DOHH2 (cell line): ENCODE data around the gene RPL5.

Experiments
- H3F3A ChIP-seq: fragments of 200-600 bp; sonication (generic), shearing (Covaris generic); 2 replicates; pipeline ENCODE4 v1.6.0; 2016; ENCODE audit warnings: antibody characterized with exemption, mild to moderate bottlenecking; ENCODE audit not compliant: control insufficient read depth, insufficient read depth
- H3K27ac ChIP-seq: fragments of 200-600 bp; sonication (generic); 2 replicates; pipeline ENCODE4 v1.5.1; 2014; ENCODE audit warnings: low read depth, mild to moderate bottlenecking, low read length, moderate library complexity
- H3K27me3 ChIP-seq: fragments of 200-600 bp; sonication (generic); 2 replicates; pipeline ENCODE4 v1.6.1; 2014; ENCODE audit warnings: mild to moderate bottlenecking, low read length, mixed read lengths; ENCODE audit not compliant: control insufficient read depth
- H3K36me3 ChIP-seq: fragments of 200-600 bp; sonication (generic); 2 replicates; pipeline ENCODE4 v1.6.1; 2014; ENCODE audit warnings: mild to moderate bottlenecking, low read length, moderate library complexity, mixed read lengths; ENCODE audit not compliant: control insufficient read depth
- H3K4me1 ChIP-seq: fragments of 200-600 bp; sonication (generic); 2 replicates; pipeline ENCODE4 v1.6.1; 2014; ENCODE audit warnings: mild to moderate bottlenecking, low read length, mixed read lengths; ENCODE audit not compliant: control insufficient read depth
- H3K4me2 ChIP-seq: fragments of 200-600 bp; sonication (generic); 2 replicates; pipeline ENCODE4 v1.6.0; 2014; ENCODE audit warnings: mild to moderate bottlenecking, low read length, moderate library complexity
- H3K4me3 ChIP-seq: fragments of 200-600 bp; sonication (generic); 2 replicates; pipeline ENCODE4 v1.5.1; 2014; ENCODE audit warnings: mild to moderate bottlenecking, low read length, mixed read lengths
- H3K79me2 ChIP-seq: fragments of 200-600 bp; sonication (generic); 2 replicates; pipeline ENCODE4 v1.6.1; 2014; ENCODE audit warnings: mild to moderate bottlenecking, low read length, mixed read lengths; ENCODE audit not compliant: control insufficient read depth
- H3K9me2 ChIP-seq: fragments of 200-600 bp; sonication (generic); replicated peaks from 2 replicates; pipeline ENCODE4 v1.6.1; 2014; ENCODE audit warnings: mild to moderate bottlenecking, low read length, mixed read lengths; ENCODE audit not compliant: control insufficient read depth
- H3K9me3 ChIP-seq: fragments of 200-600 bp; sonication (generic); 2 replicates; pipeline ENCODE4 v1.6.1; 2014; ENCODE audit warnings: antibody characterized with exemption, low read length, mixed read lengths; ENCODE audit not compliant: control insufficient read depth, insufficient read depth
- H4K20me1 ChIP-seq: fragments of 200-600 bp; sonication (generic); 2 replicates; pipeline ENCODE4 v1.6.0; 2014; ENCODE audit warnings: low read depth, mild to moderate bottlenecking, antibody characterized with exemption, low read length, moderate library complexity; ENCODE audit not compliant: control insufficient read depth, insufficient read depth
- EZH2phosphoT487 ChIP-seq: fragments of 200-600 bp; sonication (generic); IDR thresholded peaks from 2 replicates; pipeline ENCODE4 v1.6.1; 2017; ENCODE audit warnings: borderline replicate concordance, mild to moderate bottlenecking, antibody characterized with exemption, low read length, moderate library complexity, mixed read lengths
- TF ChIP-seq, protein P1 (sequence below): fragments of 200-600 bp; sonication (generic); IDR thresholded peaks from one replicate; pipeline ENCODE4 v1.5.1; 2014; ENCODE audit warnings: antibody characterized with exemption, mild to moderate bottlenecking, low read depth, low read length; ENCODE audit not compliant: poor library complexity, severe bottlenecking

The RPL5 gene

GRCh38 chr1:92838519-92838918, 6.7 kb downstream of the RPL5 start:
- no peak overlapping the region for H3K4me3 ChIP-seq
- peaks cover 59% of the 10 kb centered on the region for H4K20me1 ChIP-seq
- H3F3A ChIP-seq, result peaks cover 90% of the 10 kb centered on the region
- no peaks in the 10 kb centered on the region for H3K9me2 ChIP-seq
- TF ChIP-seq, protein P1, sequence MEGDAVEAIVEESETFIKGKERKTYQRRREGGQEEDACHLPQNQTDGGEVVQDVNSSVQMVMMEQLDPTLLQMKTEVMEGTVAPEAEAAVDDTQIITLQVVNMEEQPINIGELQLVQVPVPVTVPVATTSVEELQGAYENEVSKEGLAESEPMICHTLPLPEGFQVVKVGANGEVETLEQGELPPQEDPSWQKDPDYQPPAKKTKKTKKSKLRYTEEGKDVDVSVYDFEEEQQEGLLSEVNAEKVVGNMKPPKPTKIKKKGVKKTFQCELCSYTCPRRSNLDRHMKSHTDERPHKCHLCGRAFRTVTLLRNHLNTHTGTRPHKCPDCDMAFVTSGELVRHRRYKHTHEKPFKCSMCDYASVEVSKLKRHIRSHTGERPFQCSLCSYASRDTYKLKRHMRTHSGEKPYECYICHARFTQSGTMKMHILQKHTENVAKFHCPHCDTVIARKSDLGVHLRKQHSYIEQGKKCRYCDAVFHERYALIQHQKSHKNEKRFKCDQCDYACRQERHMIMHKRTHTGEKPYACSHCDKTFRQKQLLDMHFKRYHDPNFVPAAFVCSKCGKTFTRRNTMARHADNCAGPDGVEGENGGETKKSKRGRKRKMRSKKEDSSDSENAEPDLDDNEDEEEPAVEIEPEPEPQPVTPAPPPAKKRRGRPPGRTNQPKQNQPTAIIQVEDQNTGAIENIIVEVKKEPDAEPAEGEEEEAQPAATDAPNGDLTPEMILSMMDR, result no peak
- TF ChIP-seq EZH2phosphoT487, result no peak
- peaks cover 41% of the 10 kb centered on the region for H3K4me1 ChIP-seq
- H3K79me2 ChIP-seq, result peaks cover 73% of the 10 kb centered on the region
- no peaks in the 10 kb centered on the region for H3K27me3 ChIP-seq
- H3K4me2 ChIP-seq, result peak overlapping the region; percentile 0; the same call in 1 of the 2 replicates
- no peaks in the 10 kb centered on the region for H3K9me3 ChIP-seq
- H3K36me3 ChIP-seq, result peaks cover 99% of the 10 kb centered on the region
- no peak overlapping the region for H3K27ac ChIP-seq

DNA sequence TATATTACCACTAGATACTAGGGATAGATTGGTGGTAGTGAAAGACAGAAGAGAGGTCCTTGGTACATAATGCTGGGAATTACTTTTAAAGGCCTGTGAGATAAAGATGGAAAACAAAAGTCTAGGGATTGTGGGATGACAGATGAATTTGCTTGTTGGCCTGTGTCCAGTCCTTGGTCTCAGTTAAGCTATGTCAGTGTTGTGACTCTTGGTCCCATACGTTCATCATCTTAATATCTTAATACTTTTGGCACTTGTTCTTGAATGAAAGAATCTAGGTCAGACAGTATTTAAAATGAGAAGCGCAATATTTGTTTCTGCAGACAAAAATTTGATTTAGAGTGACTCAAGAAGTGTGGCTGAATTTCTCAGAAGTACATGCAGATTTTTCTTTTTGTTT, 7.6 kb downstream of the RPL5 start:
- Histone ChIP-seq H3K4me2 (no peak overlapping the region), H3K9me2 (no peaks in the 10 kb centered on the region), H4K20me1 (peaks cover 50% of the 10 kb centered on the region), H3K4me3 (no peak overlapping the region), H3K36me3 (peaks cover 99% of the 10 kb centered on the region), H3K9me3 (no peaks in the 10 kb centered on the region), H3F3A (peaks cover 97% of the 10 kb centered on the region), H3K4me1 (peaks cover 32% of the 10 kb centered on the region), H3K27ac (no peak overlapping the region), H3K79me2 (peaks cover 64% of the 10 kb centered on the region), H3K27me3 (no peaks in the 10 kb centered on the region)
- no peak for TF ChIP-seq EZH2phosphoT487

DNA sequence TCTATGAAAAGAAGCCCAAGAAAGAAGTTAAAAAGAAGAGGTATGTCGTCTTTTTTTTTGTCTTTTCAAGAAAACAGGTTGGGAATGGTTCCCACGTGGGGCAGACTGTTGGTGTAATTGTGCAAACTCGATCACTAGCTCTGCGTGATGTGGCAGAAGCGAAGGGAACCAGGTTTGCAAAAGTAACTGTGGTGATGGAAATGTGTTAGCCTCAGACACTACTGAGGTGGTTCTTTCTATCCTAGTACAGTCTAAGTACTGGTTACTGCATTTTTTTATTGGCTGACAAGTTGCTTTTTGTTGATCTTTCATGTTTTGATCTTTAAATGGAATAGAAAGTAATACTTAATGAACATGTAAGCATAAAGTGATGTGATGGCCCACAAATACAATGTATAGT, 8.8 kb downstream of the RPL5 start:
- Histone ChIP-seq H3K9me2 (no peaks in the 10 kb centered on the region), H3K79me2 (peaks cover 52% of the 10 kb centered on the region), H3K4me3 (no peak overlapping the region), H3F3A (peaks cover 90% of the 10 kb centered on the region), H3K4me1 (peaks cover 22% of the 10 kb centered on the region), H3K36me3 (peaks cover 88% of the 10 kb centered on the region), H3K27me3 (no peaks in the 10 kb centered on the region), H3K9me3 (no peaks in the 10 kb centered on the region), H3K4me2 (no peak overlapping the region), H4K20me1 (peaks cover 44% of the 10 kb centered on the region), H3K27ac (no peak overlapping the region)
- TF ChIP-seq, protein P1, result no peak
- TF ChIP-seq EZH2phosphoT487, result no peak

GRCh38 chr1:92842082-92843045, 10.5 kb downstream of the RPL5 start:
- H3K9me2 ChIP-seq, result no peaks in the 10 kb centered on the region
- H3F3A ChIP-seq, result peaks cover 87% of the 10 kb centered on the region
- peaks cover 34% of the 10 kb centered on the region for H3K79me2 ChIP-seq
- H3K36me3 ChIP-seq, result peaks cover 74% of the 10 kb centered on the region
- no peaks in the 10 kb centered on the region for H3K27me3 ChIP-seq
- H3K9me3 ChIP-seq, result no peaks in the 10 kb centered on the region
- peaks cover 11% of the 10 kb centered on the region for H3K4me1 ChIP-seq
- H3K27ac ChIP-seq, result no peak overlapping the region
- H3K4me2 ChIP-seq, result no peak overlapping the region
- H4K20me1 ChIP-seq, result peaks cover 32% of the 10 kb centered on the region
- no peak for TF ChIP-seq EZH2phosphoT487
- TF ChIP-seq, protein P1, result no peak
- no peak overlapping the region for H3K4me3 ChIP-seq
